Cardiac muscle cell (in vitro differentiated cells and primary cell): Measurements from ENCODE around the gene KRT8. TPM values are rescaled to one million over a fixed set of nuclear protein-coding genes. Genes with fewer than 3 reads are reported as not detected.

Source experiments
- DNase-seq, 2 donors: peaks; one replicate each; pipeline versions ENCODE4 v3.0.0 to v3.0.0-alpha.2; 2010 to 2017; ENCODE audit warnings: low read depth in 1 of 2, low spot score in 1 of 2
- H3K27ac ChIP-seq: fragments of 200-600 bp; sonication (generic); 2 replicates; pipeline ENCODE4 v1.5.1; 2016
- H3K27me3 ChIP-seq: fragments of 200-600 bp; sonication (generic); 2 replicates; pipeline ENCODE4 v1.6.0; 2016; ENCODE audit warnings: control low read depth
- H3K36me3 ChIP-seq: fragments of 200-600 bp; sonication (generic); 2 replicates; pipeline ENCODE4 v1.5.1; 2016; ENCODE audit warnings: control low read depth
- H3K4me1 ChIP-seq: fragments of 200-600 bp; sonication (generic); 2 replicates; pipeline ENCODE4 v1.8.1; 2017; ENCODE audit warnings: low read depth, mild to moderate bottlenecking, mixed run types
- H3K4me3 ChIP-seq: fragments of 200-600 bp; sonication (generic); 2 replicates; pipeline ENCODE4 v1.5.1; 2016; ENCODE audit warnings: mild to moderate bottlenecking
- H3K9me3 ChIP-seq: fragments of 200-600 bp; sonication (generic); 2 replicates; pipeline ENCODE4 v1.5.1; 2017; ENCODE audit warnings: low read depth, mild to moderate bottlenecking, control low read depth
- polyA plus RNA-seq: library from polyadenylated mRNA; unstranded; fragments of >200 nt; fragmentation: Nextera tagmentation; extraction: Ambion mirVana; gene quantifications from 2 replicates; pipeline ENCODE4 v1.2.1, GENCODE V29; 2016
- total RNA-seq: library from RNA; depleted of rRNA; stranded (reverse); fragments of >200 nt; gene quantifications from 2 replicates; pipeline ENCODE4 v1.2.3, GENCODE V29; 2016
- TF ChIP-seq, protein P1 (sequence below): IDR thresholded peaks from 2 replicates; pipeline ENCODE4 v1.5.1; 2012; ENCODE audit warnings: low read depth, mild to moderate bottlenecking, low read length

KRT8 gene
- total and polyA plus RNA-seq, 2 experiments from 2014 or later = 480 to 1,480 TPM

GRCh38 chr12:52920937-52921336 is 16.1 kb upstream of the KRT8 start:
- no peak for DNase-seq

DNA sequence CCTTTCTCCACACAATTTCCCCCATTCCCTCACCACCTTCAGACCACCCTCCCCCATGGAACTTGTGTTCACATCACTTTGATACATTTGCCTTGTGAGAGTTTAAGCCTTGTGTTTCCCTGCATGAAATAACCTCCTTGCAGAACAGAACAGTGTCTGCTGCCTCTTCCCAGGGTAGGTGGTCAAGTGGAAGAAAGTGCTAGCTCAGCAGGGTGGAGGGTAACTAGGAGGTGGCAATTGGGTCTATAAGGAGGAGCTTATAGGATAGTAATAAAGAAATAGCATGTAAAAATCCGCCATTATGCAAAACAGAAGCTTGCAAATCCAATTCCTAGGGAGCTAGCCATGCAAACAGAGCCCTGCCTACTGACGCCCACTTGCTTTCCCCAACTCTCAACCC is 13.9 kb upstream of the KRT8 start:
- H3K27ac ChIP-seq = no peak overlapping the region
- H3K4me3 ChIP-seq = no peak overlapping the region
- no peaks in the 10 kb centered on the region for H3K36me3 ChIP-seq
- no peaks in the 10 kb centered on the region for H3K9me3 ChIP-seq
- no peaks in the 10 kb centered on the region for H3K27me3 ChIP-seq
- TF ChIP-seq, protein P1, sequence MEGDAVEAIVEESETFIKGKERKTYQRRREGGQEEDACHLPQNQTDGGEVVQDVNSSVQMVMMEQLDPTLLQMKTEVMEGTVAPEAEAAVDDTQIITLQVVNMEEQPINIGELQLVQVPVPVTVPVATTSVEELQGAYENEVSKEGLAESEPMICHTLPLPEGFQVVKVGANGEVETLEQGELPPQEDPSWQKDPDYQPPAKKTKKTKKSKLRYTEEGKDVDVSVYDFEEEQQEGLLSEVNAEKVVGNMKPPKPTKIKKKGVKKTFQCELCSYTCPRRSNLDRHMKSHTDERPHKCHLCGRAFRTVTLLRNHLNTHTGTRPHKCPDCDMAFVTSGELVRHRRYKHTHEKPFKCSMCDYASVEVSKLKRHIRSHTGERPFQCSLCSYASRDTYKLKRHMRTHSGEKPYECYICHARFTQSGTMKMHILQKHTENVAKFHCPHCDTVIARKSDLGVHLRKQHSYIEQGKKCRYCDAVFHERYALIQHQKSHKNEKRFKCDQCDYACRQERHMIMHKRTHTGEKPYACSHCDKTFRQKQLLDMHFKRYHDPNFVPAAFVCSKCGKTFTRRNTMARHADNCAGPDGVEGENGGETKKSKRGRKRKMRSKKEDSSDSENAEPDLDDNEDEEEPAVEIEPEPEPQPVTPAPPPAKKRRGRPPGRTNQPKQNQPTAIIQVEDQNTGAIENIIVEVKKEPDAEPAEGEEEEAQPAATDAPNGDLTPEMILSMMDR = no peak
- peaks cover 10% of the 10 kb centered on the region for H3K4me1 ChIP-seq
- no peak for DNase-seq

More at GRCh38 chr12:52920937-52921336, 16.1 kb upstream of the KRT8 start:
- no peak overlapping the region for H3K4me3 ChIP-seq
- TF ChIP-seq, protein P1 = no peak
- no peaks in the 10 kb centered on the region for H3K36me3 ChIP-seq
- H3K27ac ChIP-seq = no peak overlapping the region
- no peaks in the 10 kb centered on the region for H3K27me3 ChIP-seq
- H3K4me1 ChIP-seq = peaks cover 26% of the 10 kb centered on the region
- no peaks in the 10 kb centered on the region for H3K9me3 ChIP-seq

DNA sequence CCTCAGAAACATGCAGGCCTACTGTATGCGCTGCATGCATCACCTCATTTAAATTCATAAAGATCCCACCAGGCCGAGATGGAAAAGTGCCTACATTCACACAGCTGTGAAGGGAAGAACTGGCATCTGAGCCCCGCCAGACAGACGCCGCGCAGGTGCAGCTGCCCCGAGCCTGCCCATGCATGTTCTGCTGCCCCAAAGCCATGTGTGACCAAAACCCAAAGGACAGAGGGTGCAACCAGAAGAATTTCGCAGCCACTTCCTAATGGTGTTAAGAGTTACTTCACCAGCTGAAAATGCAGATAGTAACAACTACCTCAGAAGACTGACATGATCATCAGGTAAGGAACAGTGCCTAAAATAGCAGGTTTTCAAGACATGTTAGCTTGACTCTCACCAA is 13.5 kb upstream of the KRT8 start:
- no peaks in the 10 kb centered on the region for H3K27me3 ChIP-seq
- no peak overlapping the region for H3K27ac ChIP-seq
- TF ChIP-seq, protein P1 = no peak
- H3K4me1 ChIP-seq = peaks cover 10% of the 10 kb centered on the region
- H3K36me3 ChIP-seq = no peaks in the 10 kb centered on the region
- DNase-seq = no peak
- no peaks in the 10 kb centered on the region for H3K9me3 ChIP-seq
- no peak overlapping the region for H3K4me3 ChIP-seq

DNA sequence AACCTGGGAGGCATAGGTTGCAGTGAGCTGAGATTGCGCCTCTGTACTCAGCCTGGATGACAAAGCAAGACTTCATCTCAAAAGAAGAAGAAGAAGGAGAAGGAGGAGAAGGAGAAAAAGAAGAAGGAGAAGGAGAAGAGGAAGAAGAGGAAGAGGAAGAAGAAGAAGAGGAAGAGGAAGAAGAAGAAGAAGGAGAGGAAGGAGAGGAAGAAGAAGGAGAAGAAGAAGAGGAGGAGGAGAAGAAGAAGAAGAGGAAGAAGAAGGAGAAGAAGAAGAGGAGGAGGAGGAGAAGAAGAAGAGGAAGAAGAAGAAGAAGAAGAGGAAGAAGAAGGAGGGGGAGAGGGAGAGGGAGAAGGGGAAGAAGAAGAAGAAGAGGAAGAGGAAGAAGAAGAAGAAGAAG is 12.9 kb upstream of the KRT8 start:
- Histone ChIP-seq H3K4me1 (peaks cover 5% of the 10 kb centered on the region), H3K27me3 (no peaks in the 10 kb centered on the region), H3K36me3 (no peaks in the 10 kb centered on the region), H3K4me3 (no peak overlapping the region), H3K9me3 (no peaks in the 10 kb centered on the region), H3K27ac (no peak overlapping the region)
- DNase-seq = no peak
- TF ChIP-seq, protein P1 = no peak

DNA sequence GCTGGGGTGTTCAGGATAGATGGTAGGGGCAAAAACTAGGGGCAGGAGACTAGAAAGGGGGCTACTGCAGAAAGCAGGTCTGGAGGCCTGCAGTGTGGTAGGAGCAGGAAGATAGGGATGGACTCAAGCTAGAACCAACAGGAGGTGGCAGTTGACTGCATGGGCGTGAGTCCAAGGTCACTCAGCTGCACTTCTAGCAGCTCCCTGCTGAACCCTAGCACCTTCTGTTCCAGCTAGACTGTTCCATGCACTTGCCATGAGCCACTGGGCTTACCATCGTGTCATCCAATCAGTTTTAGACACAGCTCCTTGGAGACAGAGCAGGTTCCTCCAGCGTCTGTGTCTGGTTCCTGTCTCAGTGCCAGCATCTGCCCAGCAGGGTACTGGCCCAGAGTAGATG is 11.3 kb upstream of the KRT8 start:
- Histone ChIP-seq H3K27me3 (no peaks in the 10 kb centered on the region), H3K9me3 (no peaks in the 10 kb centered on the region), H3K4me1 (no peaks in the 10 kb centered on the region), H3K27ac (no peak overlapping the region), H3K36me3 (no peaks in the 10 kb centered on the region), H3K4me3 (no peak overlapping the region)
- TF ChIP-seq, protein P1 = no peak
- no peak for DNase-seq

DNA sequence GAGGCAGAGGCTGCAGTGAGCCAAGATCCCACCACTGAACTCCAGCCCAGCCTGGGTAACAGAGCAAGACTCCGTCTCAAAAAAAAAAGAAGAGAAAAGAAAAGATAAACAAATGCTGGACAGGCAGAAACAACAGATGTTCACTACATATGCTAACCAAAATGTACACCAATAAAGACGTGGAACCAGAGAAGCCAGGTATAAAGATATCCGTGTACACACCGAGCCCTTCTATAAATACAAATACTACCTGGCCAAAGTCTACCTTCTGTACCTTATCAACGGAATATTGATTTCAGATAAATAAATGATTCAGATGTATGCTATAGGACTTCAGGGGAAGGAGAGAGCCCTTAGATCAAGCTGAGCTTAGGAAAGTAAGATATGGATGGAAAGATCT is 10.8 kb upstream of the KRT8 start:
- no peaks in the 10 kb centered on the region for H3K9me3 ChIP-seq
- peaks cover 2% of the 10 kb centered on the region for H3K4me1 ChIP-seq
- TF ChIP-seq, protein P1 = no peak
- DNase-seq = no peak
- no peak overlapping the region for H3K27ac ChIP-seq
- no peak overlapping the region for H3K4me3 ChIP-seq
- H3K27me3 ChIP-seq = no peaks in the 10 kb centered on the region
- no peaks in the 10 kb centered on the region for H3K36me3 ChIP-seq
